H1 (cell line): ENCODE data around the gene ZNF85. TPM values are rescaled to one million over a fixed set of nuclear protein-coding genes. Genes with fewer than 3 reads are reported as not detected.

ENCODE experiments used
- CTCF ChIA-PET: fragments of 300-600 bp; sonication (Branson Sonifier 250); formaldehyde crosslinking; loops from one replicate; lab custom pipeline; 2021; ENCODE audit not compliant: partially characterized antibody; lab: Charles Lee
- POLR2A ChIA-PET: fragments of 300-600 bp; sonication (Branson Sonifier 250); formaldehyde crosslinking; loops from one replicate; lab custom pipeline; 2021; ENCODE audit warnings: inconsistent platforms; ENCODE audit not compliant: partially characterized antibody; lab: Charles Lee
- DNase-seq, 2 experiments: peaks; one replicate each; pipeline versions ENCODE4 v3.0.0 to v3.0.0-alpha.2; 2010 to 2022; ENCODE audit warnings: low spot score in 2 of 2, low read depth in 1 of 2, mixed read lengths in 1 of 2
- FAIRE-seq: peaks from 2 replicates; lab custom pipeline; 2011; peaks lifted over from hg19 to GRCh38; lab: Jason Lieb, UNC
- H2AFZ ChIP-seq: 2 replicates; pipeline ENCODE4 v1.8.1; 2012; ENCODE audit warnings: low read length, inconsistent platforms
- H2AK5ac ChIP-seq: 2 replicates; pipeline ENCODE4 v1.6.1; 2013; ENCODE audit warnings: low read depth, low read length
- H2BK120ac ChIP-seq: replicated peaks from 2 replicates; pipeline ENCODE3; 2013; ENCODE audit warnings: low read depth, low read length, inconsistent platforms
- H2BK12ac ChIP-seq: 2 replicates; pipeline ENCODE4 v1.6.1; 2013; ENCODE audit warnings: low read depth, low read length
- H2BK15ac ChIP-seq: 2 replicates; pipeline ENCODE4 v1.6.1; 2013; ENCODE audit warnings: low read length
- H2BK20ac ChIP-seq: 2 replicates; pipeline ENCODE4 v1.6.1; 2013; ENCODE audit warnings: low read length
- H2BK5ac ChIP-seq: 2 replicates; pipeline ENCODE4 v1.6.1; 2013; ENCODE audit warnings: low read depth, low read length
- H3K14ac ChIP-seq: 2 replicates; pipeline ENCODE4 v1.6.1; 2013; ENCODE audit warnings: inconsistent platforms; ENCODE audit not compliant: insufficient read length
- H3K18ac ChIP-seq: 2 replicates; pipeline ENCODE4 v1.6.1; 2013; ENCODE audit warnings: low read length; ENCODE audit errors: extremely low read depth
- H3K23ac ChIP-seq: 2 replicates; pipeline ENCODE4 v1.6.1; 2013; ENCODE audit warnings: inconsistent platforms; ENCODE audit not compliant: insufficient read length
- H3K23me2 ChIP-seq: 2 replicates; pipeline ENCODE4 v1.6.1; 2013; ENCODE audit warnings: low read depth, low read length
- H3K27ac ChIP-seq: 2 replicates; pipeline ENCODE4 v1.6.1; 2011; ENCODE audit warnings: low read depth, low read length, inconsistent platforms
- H3K27me3 ChIP-seq, 4 experiments: replicated peaks in 1 of 4; 1 replicate in 1 of 4; 2 replicates in 3 of 4; pipeline versions ENCODE4 v1.6.1 to v1.8.1; 2011 to 2013; ENCODE audit warnings: low read length in 3 of 4, mild to moderate bottlenecking in 3 of 4, inconsistent platforms in 2 of 4, mixed read lengths in 2 of 4, moderate library complexity in 1 of 4; ENCODE audit not compliant: control insufficient read depth in 3 of 4, insufficient read depth in 3 of 4; ENCODE audit errors: extremely low read depth in 1 of 4
- H3K36me3 ChIP-seq, 4 experiments: 2 replicates each; pipeline versions ENCODE4 v1.6.1 to v1.8.1; 2011 to 2013; ENCODE audit warnings: mild to moderate bottlenecking in 4 of 4, low read length in 3 of 4, moderate library complexity in 2 of 4, control low read depth in 1 of 4, inconsistent platforms in 1 of 4; ENCODE audit not compliant: insufficient read depth in 4 of 4, control insufficient read depth in 2 of 4
- H3K4ac ChIP-seq: replicated peaks from 2 replicates; pipeline ENCODE3; 2013; ENCODE audit warnings: low read length, low read depth, mixed read lengths, inconsistent platforms; ENCODE audit not compliant: insufficient read length
- H3K4me1 ChIP-seq, 4 experiments: replicated peaks in 1 of 4; 1 replicate in 1 of 4; 2 replicates in 3 of 4; pipeline versions ENCODE4 v1.6.1 to v1.8.1; 2011 to 2013; ENCODE audit warnings: low read length in 3 of 4, inconsistent platforms in 2 of 4, mixed read lengths in 1 of 4; ENCODE audit not compliant: insufficient read depth in 4 of 4, control insufficient read depth in 3 of 4
- H3K4me2 ChIP-seq, 2 experiments: 2 replicates each; pipeline versions ENCODE4 v1.6.1 to v1.8.1; 2011 to 2013; ENCODE audit warnings: low read depth in 2 of 2, low read length in 2 of 2, control low read depth in 1 of 2, inconsistent platforms in 1 of 2, mild to moderate bottlenecking in 1 of 2; ENCODE audit not compliant: insufficient read depth in 1 of 2
- H3K4me3 ChIP-seq, 4 experiments: fragments of 200-600, 300-600 bp in 1 of 4; sonication (generic), shearing (Covaris generic), sonication (Bioruptor Twin) in 1 of 4; 2 replicates each; pipeline versions ENCODE4 v1.5.1 to v1.8.1; 2011 to 2016; ENCODE audit warnings: low read length in 4 of 4, low read depth in 3 of 4, control low read depth in 2 of 4, inconsistent platforms in 2 of 4, mild to moderate bottlenecking in 2 of 4, mixed read lengths in 1 of 4, moderate library complexity in 1 of 4; ENCODE audit not compliant: insufficient read depth in 2 of 4; ENCODE audit errors: extremely low read depth in 1 of 4
- H3K56ac ChIP-seq: replicated peaks from 2 replicates; pipeline ENCODE3; 2013; ENCODE audit warnings: low read depth, mild to moderate bottlenecking, mixed read lengths, low read length, inconsistent platforms; ENCODE audit not compliant: insufficient read length
- H3K79me1 ChIP-seq: 2 replicates; pipeline ENCODE4 v1.6.1; 2013; ENCODE audit warnings: low read depth, low read length, control low read depth
- H3K79me2 ChIP-seq, 2 experiments: 2 replicates each; pipeline versions ENCODE4 v1.6.1 to v1.8.1; 2012 to 2013; ENCODE audit warnings: low read length in 2 of 2, mild to moderate bottlenecking in 2 of 2, inconsistent platforms in 1 of 2; ENCODE audit not compliant: insufficient read depth in 2 of 2, control insufficient read depth in 1 of 2
- H3K9ac ChIP-seq, 4 experiments: replicated peaks in 1 of 4; 1 replicate in 1 of 4; 2 replicates in 3 of 4; pipeline versions ENCODE4 v1.6.1 to v1.8.1; 2011 to 2013; ENCODE audit warnings: low read depth in 3 of 4, low read length in 3 of 4, control low read depth in 2 of 4, mild to moderate bottlenecking in 2 of 4, moderate library complexity in 2 of 4, inconsistent platforms in 1 of 4; ENCODE audit errors: extremely low read depth in 1 of 4
- H3K9me3 ChIP-seq, 2 experiments: 2 replicates each; pipeline versions ENCODE4 v1.6.1 to v1.8.1; 2012 to 2013; ENCODE audit warnings: mild to moderate bottlenecking in 2 of 2, moderate library complexity in 2 of 2, control low read depth in 1 of 2, inconsistent platforms in 1 of 2, low read depth in 1 of 2, low read length in 1 of 2, mixed read lengths in 1 of 2; ENCODE audit not compliant: insufficient read depth in 2 of 2
- H4K20me1 ChIP-seq, 2 experiments: replicated peaks in 1 of 2; 2 replicates each; pipeline versions ENCODE3 to v1.8.1; 2011 to 2013; ENCODE audit warnings: inconsistent platforms in 2 of 2, low read length in 2 of 2, mild to moderate bottlenecking in 1 of 2; ENCODE audit not compliant: insufficient read depth in 2 of 2, control insufficient read depth in 1 of 2
- H4K5ac ChIP-seq: 2 replicates; pipeline ENCODE4 v1.6.1; 2013; ENCODE audit warnings: low read length, low read depth, mixed read lengths, inconsistent platforms; ENCODE audit not compliant: insufficient read length
- H4K8ac ChIP-seq: 2 replicates; pipeline ENCODE4 v1.8.0; 2013; ENCODE audit warnings: mild to moderate bottlenecking, moderate library complexity, low read length, inconsistent platforms; ENCODE audit not compliant: insufficient read depth; ENCODE audit errors: extremely low read depth
- H4K91ac ChIP-seq: replicated peaks from 2 replicates; pipeline ENCODE3; 2013; ENCODE audit warnings: low read length, mixed read lengths, inconsistent platforms; ENCODE audit not compliant: insufficient read length
- CBX8 ChIP-seq: fragments of 300-800, 300-1000 bp; sonication (generic); IDR thresholded peaks from 2 replicates; pipeline ENCODE4 v1.7.1; 2016; ENCODE audit warnings: low read depth, low read length, borderline replicate concordance
- CHD1 ChIP-seq: IDR thresholded peaks from 2 replicates; pipeline ENCODE4 v1.6.1; 2012; ENCODE audit warnings: low read depth, low read length, improper control_type of control experiment
- CTBP2 ChIP-seq: IDR thresholded peaks from 2 replicates; pipeline ENCODE4 v1.7.0; 2011; ENCODE audit warnings: borderline replicate concordance, mild to moderate bottlenecking, moderate library complexity, mixed read lengths, low read length; ENCODE audit not compliant: insufficient read depth, insufficient read length
- KDM5A ChIP-seq: fragments of 200-600 bp; IDR thresholded peaks from 2 replicates; pipeline ENCODE4 v1.7.1; 2012; ENCODE audit warnings: mild to moderate bottlenecking, low read length, inconsistent platforms, mixed read lengths
- MAFK ChIP-seq: IDR thresholded peaks from 2 replicates; pipeline ENCODE4 v1.6.1; 2012; ENCODE audit warnings: low read depth, mild to moderate bottlenecking, improper control_type of control experiment, low read length
- POLR2AphosphoS5 ChIP-seq: IDR thresholded peaks from 2 replicates; pipeline ENCODE4 v1.6.1; 2011; ENCODE audit warnings: low read depth, low read length
- RBBP5 ChIP-seq: IDR thresholded peaks from 2 replicates; pipeline ENCODE4 v1.7.1; 2012; ENCODE audit warnings: low read depth, mild to moderate bottlenecking, inconsistent platforms, low read length, moderate library complexity, borderline replicate concordance
- SIN3A ChIP-seq, 2 experiments: IDR thresholded peaks in 1 of 2; conservative IDR thresholded peaks in 1 of 2; 2 replicates each; pipeline ENCODE4 v1.6.1; 2011 to 2012; ENCODE audit warnings: low read length in 2 of 2, improper control_type of control experiment in 1 of 2, low read depth in 1 of 2, mild to moderate bottlenecking in 1 of 2
- YY1 ChIP-seq: IDR thresholded peaks from 2 replicates; pipeline ENCODE4 v1.6.1; 2011; ENCODE audit warnings: low read depth, mild to moderate bottlenecking, low read length
- WGBS, 2 experiments: shearing (Covaris generic) in 1 of 2; methylation state at CpG; one replicate each; pipeline versions ENCODE4 v1.1.6 to v1.1.7; 2013 to 2015; ENCODE audit warnings: low lambda C conversion rate in 2 of 2, mixed read lengths in 2 of 2, inconsistent platforms in 1 of 2, low coverage in 1 of 2, missing lambda C conversion rate in 1 of 2; ENCODE audit not compliant: insufficient replicate concordance in 2 of 2, insufficient coverage in 1 of 2, insufficient read length in 1 of 2; ENCODE audit errors: extremely low coverage in 1 of 2, missing lambda C conversion rate in 1 of 2; 5-methylcytosine and 5-hydroxymethylcytosine counted together
- polyA plus RNA-seq, 7 experiments: library from polyadenylated mRNA; depleted of rRNA in 3 of 7; stranded (reverse) in 5 of 7; unstranded in 2 of 7; fragments of >200 nt in 5 of 7; fragments of 200-250 nt in 2 of 7; gene quantifications; 1 replicate in 5 of 7; 2 replicates in 1 of 7; 4 replicates in 1 of 7; pipeline versions ENCODE4 v1.2.1 to v1.2.3, GENCODE V29; 2011 to 2013; ENCODE audit warnings: missing spikeins in 2 of 7, mixed read lengths in 2 of 7
- total RNA-seq: library from RNA; stranded (reverse); fragmentation: NEBNext Ultra II Directional; extraction: Animal tissue kit (Norgen Biotek cat#: 25700); gene quantifications from 2 replicates; pipeline ENCODE4 v1.2.1, GENCODE V29; 2021
- TF ChIP-seq, protein P1 (sequence below): IDR thresholded peaks from 2 replicates; pipeline ENCODE4 v1.6.1; 2011; ENCODE audit warnings: low read length, improper control_type of control experiment
- TF ChIP-seq, protein P2 (sequence below): IDR thresholded peaks from 2 replicates; pipeline ENCODE4 v1.6.1; 2012; ENCODE audit warnings: inconsistent platforms

ZNF85 gene
- total and polyA plus RNA-seq, 2 of the 8 experiments (the other 6 are each of a cell fraction or from before 2014, with no cell fraction given), result 7.6 to 22.2 TPM

DNA sequence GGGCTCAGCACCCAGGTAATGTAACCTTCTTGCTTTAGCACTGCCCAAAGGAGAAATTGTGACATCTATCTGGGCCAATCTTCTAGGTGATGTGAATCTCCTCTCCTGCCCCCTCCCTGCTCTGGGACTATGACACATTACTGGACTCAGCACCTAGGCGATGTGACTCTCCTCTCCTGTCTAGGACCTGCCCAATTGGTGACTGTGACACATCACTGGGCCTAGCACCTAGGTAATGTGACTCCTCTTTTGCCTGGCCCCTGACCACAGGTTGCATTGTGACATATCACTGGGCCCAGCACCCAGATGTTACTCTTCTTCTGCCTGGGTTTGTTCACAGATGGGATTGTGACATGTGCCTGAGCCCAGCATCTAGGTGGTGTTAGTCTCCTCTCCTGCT, 45.0 kb downstream of the ZNF85 start:
- H3K79me2 ChIP-seq, result no peaks in the 10 kb centered on the region
- H3K27ac ChIP-seq, result no peak overlapping the region
- no peaks in the 10 kb centered on the region for H3K23me2 ChIP-seq
- no peak overlapping the region for H4K5ac ChIP-seq
- H4K20me1 ChIP-seq, result no peaks in the 10 kb centered on the region
- peaks cover 0 to 4% of the 10 kb centered on the region in 2 experiments; a peak in 1 of 4 replicates for H3K9me3 ChIP-seq
- H3K36me3 ChIP-seq, result no peaks in the 10 kb centered on the region
- H3K18ac ChIP-seq, result no peak overlapping the region
- H2BK15ac ChIP-seq, result no peak overlapping the region
- no peak overlapping the region for H4K8ac ChIP-seq
- no peak overlapping the region for H3K14ac ChIP-seq
- H2BK5ac ChIP-seq, result no peak overlapping the region
- no peak overlapping the region for H2BK12ac ChIP-seq
- H3K56ac ChIP-seq, result no peak overlapping the region
- H4K91ac ChIP-seq, result no peak overlapping the region
- H2BK120ac ChIP-seq, result no peak overlapping the region
- H3K4me3 ChIP-seq, result no peak overlapping the region
- H3K23ac ChIP-seq, result no peak overlapping the region
- no peak overlapping the region for H2AK5ac ChIP-seq
- POLR2A ChIA-PET, result no interaction called here
- H2AFZ ChIP-seq, result no peak overlapping the region
- CTCF ChIA-PET, result no interaction called here
- 100% methylated on average over 1 of the region's 1 CpG; no CpG with 5 or more reads in 1 of the 2 experiments for WGBS, 2 experiments
- DNase-seq (no peak), FAIRE-seq (no peak)
- H2BK20ac ChIP-seq, result no peak overlapping the region
- H3K4me2 ChIP-seq, result no peak overlapping the region
- no peak overlapping the region for H3K9ac ChIP-seq
- no peaks in the 10 kb centered on the region for H3K79me1 ChIP-seq
- H3K27me3 ChIP-seq, result no peaks in the 10 kb centered on the region
- H3K4me1 ChIP-seq, result no peaks in the 10 kb centered on the region
- H3K4ac ChIP-seq, result no peak overlapping the region
- TF ChIP-seq KDM5A (no peak), POLR2AphosphoS5 (no peak), YY1 (no peak), MAFK (no peak), CBX8 (no peak), CHD1 (no peak), RBBP5 (no peak), CTBP2 (no peak), SIN3A (conservative IDR thresholded peaks at IDR 0.05 in 1 of 2, IDR thresholded peaks at IDR 0.05 in 1 of 2; ENCODE audit: low read depth in 1 of 2, low read length in 2 of 2) (no peak)
- TF ChIP-seq, protein P1, sequence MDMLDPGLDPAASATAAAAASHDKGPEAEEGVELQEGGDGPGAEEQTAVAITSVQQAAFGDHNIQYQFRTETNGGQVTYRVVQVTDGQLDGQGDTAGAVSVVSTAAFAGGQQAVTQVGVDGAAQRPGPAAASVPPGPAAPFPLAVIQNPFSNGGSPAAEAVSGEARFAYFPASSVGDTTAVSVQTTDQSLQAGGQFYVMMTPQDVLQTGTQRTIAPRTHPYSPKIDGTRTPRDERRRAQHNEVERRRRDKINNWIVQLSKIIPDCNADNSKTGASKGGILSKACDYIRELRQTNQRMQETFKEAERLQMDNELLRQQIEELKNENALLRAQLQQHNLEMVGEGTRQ, result no peak
- TF ChIP-seq, protein P2, sequence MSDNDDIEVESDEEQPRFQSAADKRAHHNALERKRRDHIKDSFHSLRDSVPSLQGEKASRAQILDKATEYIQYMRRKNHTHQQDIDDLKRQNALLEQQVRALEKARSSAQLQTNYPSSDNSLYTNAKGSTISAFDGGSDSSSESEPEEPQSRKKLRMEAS, result no peak
